Body of pancreas (tissue), 4 donors: ENCODE measurements around the gene ZBP1. TPM values are rescaled to one million over a fixed set of nuclear protein-coding genes. Genes with fewer than 3 reads are reported as not detected.

Experiments used
- ATAC-seq: fragments of 150-250 bp; one replicate; pipeline ENCODE4 v1.9.1; 2016
- DNase-seq, 4 donors: peaks; one replicate each; pipeline ENCODE4 v3.0.0-alpha.2; 2019
- H3K27ac ChIP-seq, 4 donors: fragments of 200-600 bp; sonication (generic); 1 replicate in 3 of 4; 2 replicates in 1 of 4; pipeline versions ENCODE4 v1.5.1 to v1.6.1; 2016 to 2019; ENCODE audit warnings: mild to moderate bottlenecking in 1 of 4, mixed read lengths in 1 of 4, moderate library complexity in 1 of 4
- H3K27me3 ChIP-seq, 2 donors: fragments of 200-600 bp; sonication (generic); one replicate each; pipeline ENCODE4 v1.6.0; 2016; ENCODE audit warnings: mild to moderate bottlenecking in 1 of 2
- H3K36me3 ChIP-seq, 2 donors: fragments of 200-600 bp; sonication (generic); replicated peaks in 1 of 2; 2 replicates each; pipeline ENCODE4 v1.5.1; 2016; ENCODE audit warnings: low read depth in 2 of 2; ENCODE audit not compliant: insufficient read depth in 1 of 2
- H3K4me1 ChIP-seq: fragments of 200-600 bp; sonication (generic); one replicate; pipeline ENCODE4 v1.6.0; 2016
- H3K4me3 ChIP-seq, 2 donors: fragments of 200-600 bp; sonication (generic); 1 replicate in 1 of 2; 2 replicates in 1 of 2; pipeline ENCODE4 v1.5.1; 2016 to 2019
- H3K9me3 ChIP-seq, 3 donors: fragments of 200-600 bp; sonication (generic); 1 replicate in 2 of 3; 2 replicates in 1 of 3; pipeline ENCODE4 v1.5.1; 2016
- CTCF ChIP-seq, 7 experiments: fragments of 450-650 bp in 4 of 7; fragments of 200-600 bp in 3 of 7; sonication (generic) in 3 of 7; IDR thresholded peaks; one replicate each; pipeline ENCODE4 v1.5.1; 2016 to 2019; ENCODE audit warnings: antibody characterized with exemption in 7 of 7
- POLR2A ChIP-seq, 3 donors: fragments of 450-650 bp; IDR thresholded peaks; one replicate each; pipeline ENCODE4 v1.6.1; 2016; ENCODE audit warnings: antibody characterized with exemption in 3 of 3, mild to moderate bottlenecking in 2 of 3
- WGBS, 2 donors: methylation state at CpG; one replicate each; pipeline ENCODE4 v1.1.5; 2017; 5-methylcytosine and 5-hydroxymethylcytosine counted together
- intact Hi-C: fragments of 100-400 bp; cut with DNase I; formaldehyde crosslinking; loops from one replicate; pipeline ENCODE4 v1.15.1; 2023
- total RNA-seq, 2 donors: library from RNA; depleted of rRNA; stranded (reverse); fragments of >200 nt; gene quantifications; one replicate each; pipeline ENCODE4 v1.1.0, GENCODE V29; 2016

Gene ZBP1
- total RNA-seq, 2 donors from 2014 or later, result 0.26 TPM; not detected in 1

- intact Hi-C loops, result no loop called here
- Histone ChIP-seq H3K4me1 (peaks cover 15% of the 10 kb centered on the region), H3K4me3 (no peak overlapping the region), H3K27me3 (no peaks in the 10 kb centered on the region), H3K9me3 (no peaks in the 10 kb centered on the region), H3K36me3 (no peaks in the 10 kb centered on the region), H3K27ac (no peak overlapping the region)
- DNase-seq (no peak), ATAC-seq (no peak)
- 45 to 50% methylated on average over 9 of the region's 9 CpGs for WGBS, 2 donors
- no peak for TF ChIP-seq POLR2A (IDR thresholded peaks at IDR 0.05)
- no peak for TF ChIP-seq CTCF (IDR thresholded peaks at IDR 0.05)
Observed at GRCh38 chr20:57557926-57558613, 62.2 kb downstream of the ZBP1 start.

GRCh38 chr20:57556980-57557274 is 63.3 kb downstream of the ZBP1 start:
- Histone ChIP-seq H3K4me3 (no peak overlapping the region), H3K27me3 (no peaks in the 10 kb centered on the region), H3K4me1 (peaks cover 15% of the 10 kb centered on the region), H3K9me3 (no peaks in the 10 kb centered on the region), H3K36me3 (no peaks in the 10 kb centered on the region), H3K27ac (no peak overlapping the region)
- DNase-seq (no peak), ATAC-seq (no peak)
- no peak for TF ChIP-seq CTCF (IDR thresholded peaks at IDR 0.05)
- no peak for TF ChIP-seq POLR2A (IDR thresholded peaks at IDR 0.05)
- WGBS, 2 donors, result 55 to 100% methylated on average over 1 to 2 of the region's 3 CpGs
- intact Hi-C loops, result no loop called here

DNA sequence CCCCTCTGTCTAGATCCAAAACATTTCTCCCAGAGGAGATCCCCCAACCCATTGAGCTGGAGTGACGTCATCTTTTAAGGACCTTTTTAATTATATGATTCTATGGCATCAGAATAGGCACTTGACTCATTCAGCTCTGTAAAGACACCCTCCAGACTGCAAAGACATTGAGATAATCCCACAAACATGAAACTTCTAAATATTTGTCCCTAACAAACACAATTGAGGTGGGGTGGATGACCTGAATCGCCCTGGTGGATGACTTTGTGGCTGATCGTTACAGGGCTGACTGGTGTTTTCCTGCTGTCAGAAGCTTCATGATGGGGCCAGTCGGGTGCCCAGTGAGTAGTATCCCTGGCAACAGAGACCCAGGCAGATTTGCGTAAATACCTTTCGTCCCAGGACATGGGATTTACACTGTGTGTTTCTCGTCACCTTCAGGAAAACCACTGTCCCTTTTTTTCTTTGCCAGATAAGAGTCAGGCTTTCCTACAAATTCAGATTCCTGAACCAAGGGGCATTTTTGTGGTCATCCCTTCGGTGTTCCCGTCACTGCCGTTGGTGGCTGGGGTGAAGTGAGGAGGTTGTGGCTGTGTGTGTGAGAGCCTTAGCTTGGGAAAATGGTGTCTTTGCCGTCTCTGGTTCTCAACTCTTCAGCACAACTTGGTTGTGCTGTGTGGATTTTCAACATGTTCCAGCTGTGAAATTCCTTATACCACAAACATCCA is 64.6 kb downstream of the ZBP1 start:
- ATAC-seq (no peak), DNase-seq (no peak)
- Histone ChIP-seq H3K4me3 (no peak overlapping the region), H3K9me3 (no peaks in the 10 kb centered on the region), H3K27me3 (no peaks in the 10 kb centered on the region), H3K36me3 (no peaks in the 10 kb centered on the region), H3K27ac (no peak overlapping the region), H3K4me1 (peaks cover 4% of the 10 kb centered on the region)
- TF ChIP-seq POLR2A (IDR thresholded peaks at IDR 0.05), result no peak
- intact Hi-C loops, result no loop called here
- WGBS, 2 donors, result 47 to 61% methylated on average over 11 of the region's 11 CpGs

Other genes starting within 250 kb of the ZBP1 start
- 10 to 100 TPM in 1 of 2 donors, 1 to 10 TPM in 1; 5.6 to 12.7 TPM for gene RBM38, start 229.0 kb downstream of the ZBP1 start, total RNA-seq
- gene CTCFL, start 95.3 kb downstream of the ZBP1 start, total RNA-seq, result not detected
- 10 to 100 TPM; 14.3 to 33.3 TPM for gene PCK1, start 59.3 kb downstream of the ZBP1 start, total RNA-seq
- 10 to 100 TPM; 22.7 to 23.9 TPM for gene PMEPA1, start 89.6 kb upstream of the ZBP1 start, total RNA-seq